HG02571 (cell line): ENCODE measurements around the gene EGF.
"Not testable (repeated sequence)": the region's sequence is repeated elsewhere in the genome, so short reads cannot be mapped to it uniquely, and the experiment has no call there.

ENCODE experiments used
- ATAC-seq: cut with Tn5 transposase; IDR thresholded peaks from one replicate; pipeline ENCODE4 v1.9.1; 2021; ENCODE audit warnings: mild to moderate bottlenecking, moderate library complexity; ENCODE audit not compliant: unreplicated experiment

EGF gene

DNA sequence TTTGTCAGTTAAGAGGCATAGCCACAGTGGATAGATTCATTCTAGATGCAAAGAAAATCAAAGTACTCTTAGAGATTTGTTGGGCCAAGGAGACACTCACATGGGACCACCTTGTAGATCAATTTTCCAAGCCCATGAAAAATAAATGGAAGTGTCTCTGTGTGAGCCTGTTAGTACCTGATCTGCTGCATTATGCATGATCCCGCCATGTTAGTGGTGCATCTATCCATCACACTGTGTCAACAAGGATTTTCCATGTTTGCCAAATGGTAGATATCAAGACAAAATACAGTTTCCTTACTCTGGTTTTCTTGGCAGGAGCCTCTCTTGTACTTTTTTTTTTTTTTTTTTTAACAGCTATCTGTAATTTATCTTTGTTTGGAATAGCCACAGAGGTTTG lies 112.4 kb downstream of the EGF start:
- ATAC-seq: no peak

DNA sequence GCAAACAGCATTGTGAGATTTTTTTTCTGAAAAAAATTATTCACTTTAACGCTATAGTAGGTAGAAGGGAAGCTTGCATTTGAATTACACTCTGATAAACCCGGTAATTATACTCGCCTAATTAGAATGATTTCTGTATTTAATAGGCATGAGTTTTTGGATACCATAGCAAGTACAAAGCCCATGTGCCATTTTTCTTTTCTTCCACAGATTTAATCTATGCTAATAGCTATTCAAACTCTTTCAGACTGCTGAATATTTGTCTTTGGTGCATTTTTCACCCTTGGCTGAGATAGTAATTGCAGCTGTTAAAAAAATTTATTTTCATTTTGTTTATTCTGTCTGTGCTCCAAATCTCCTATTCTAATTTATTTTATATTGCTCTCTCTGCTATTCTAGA lies 113.0 kb downstream of the EGF start:
- no peak for ATAC-seq

- no peak for ATAC-seq
These were observed 119.9 kb downstream of the EGF start for GRCh38 chr4:110032603-110033002.

- ATAC-seq: no peak
These were observed 120.8 kb downstream of the EGF start for GRCh38 chr4:110033355-110034025.

DNA sequence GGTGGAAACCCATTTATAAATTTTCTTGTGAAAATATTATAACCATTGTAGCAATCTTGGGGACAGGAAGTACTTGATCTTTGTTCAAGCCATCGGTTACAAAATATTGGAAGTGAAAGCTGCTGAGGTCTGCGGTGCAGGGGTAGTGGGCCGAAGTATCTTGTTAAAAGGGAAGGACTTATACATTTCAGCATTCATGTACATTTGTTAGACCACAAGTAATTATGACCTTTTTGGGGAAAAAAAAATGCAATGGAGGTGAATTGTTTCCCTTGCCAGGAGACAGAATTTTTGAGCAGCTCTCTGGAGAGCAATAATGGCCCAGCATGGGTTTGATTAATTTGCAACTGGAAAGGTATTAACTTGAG lies 121.3 kb downstream of the EGF start:
- ATAC-seq: peak; percentile 91

DNA sequence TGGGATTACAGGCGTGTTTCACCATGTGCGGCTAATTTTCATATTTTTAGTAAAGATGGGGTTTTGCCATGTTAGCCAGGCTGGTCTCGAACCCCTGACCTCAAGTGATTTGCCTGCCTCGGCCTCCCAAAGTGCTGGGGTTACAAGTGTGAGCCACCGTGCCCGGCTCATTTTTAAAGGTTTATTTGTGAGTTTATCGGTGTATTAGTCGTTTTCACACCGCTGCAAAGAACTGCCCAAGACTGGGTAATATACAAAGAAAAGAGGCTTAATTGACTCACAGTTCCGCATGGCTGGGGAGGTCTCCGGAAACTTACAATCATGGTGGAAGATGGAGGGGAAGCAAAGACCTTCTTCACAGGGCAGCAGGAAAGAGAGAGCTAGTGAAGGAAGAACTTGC lies 126.5 kb downstream of the EGF start:
- not testable (repeated sequence) for ATAC-seq

DNA sequence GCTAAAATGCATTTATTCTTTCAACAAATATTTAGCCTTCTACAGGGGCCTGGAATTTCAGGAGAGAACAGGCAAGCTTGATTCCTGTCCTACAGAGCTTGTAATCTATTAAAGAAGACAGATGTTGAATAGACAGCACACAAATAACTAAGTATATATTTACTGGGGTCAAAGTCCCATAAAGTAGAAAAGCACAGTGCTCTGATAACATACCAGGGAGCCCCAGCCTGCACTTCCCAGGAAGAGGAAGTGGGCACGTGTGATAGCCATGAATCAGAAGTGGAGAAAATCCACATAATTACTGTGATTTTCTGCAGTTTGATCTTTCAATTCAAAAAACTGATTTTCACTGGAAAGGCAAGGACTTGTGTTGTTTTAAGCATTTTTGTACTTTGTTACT lies 129.1 kb downstream of the EGF start:
- ATAC-seq: no peak

GRCh38 chr4:110042545-110043517 lies 130.1 kb downstream of the EGF start:
- ATAC-seq: no peak

DNA sequence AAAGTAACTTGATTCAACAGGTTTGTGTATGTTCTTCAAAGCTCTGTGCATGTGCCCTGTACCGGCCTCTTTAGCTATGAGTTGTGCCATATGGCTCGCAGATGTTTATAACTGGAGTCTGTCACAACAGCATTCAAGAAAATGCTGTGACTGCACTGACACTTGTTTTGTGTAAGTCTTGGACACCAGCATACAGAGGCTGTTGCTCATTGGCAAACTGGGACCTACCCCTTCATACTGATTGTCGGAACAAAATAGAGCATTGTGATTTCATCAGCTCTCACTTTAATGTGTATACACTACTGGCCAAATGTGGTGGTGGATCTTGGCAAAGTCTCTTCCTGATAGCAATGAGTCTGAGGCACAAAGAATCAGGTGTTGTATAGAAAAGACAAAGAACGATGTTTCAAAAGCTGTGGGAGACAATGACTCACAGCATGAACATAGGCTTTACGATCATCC lies 133.9 kb downstream of the EGF start:
- ATAC-seq: no peak

DNA sequence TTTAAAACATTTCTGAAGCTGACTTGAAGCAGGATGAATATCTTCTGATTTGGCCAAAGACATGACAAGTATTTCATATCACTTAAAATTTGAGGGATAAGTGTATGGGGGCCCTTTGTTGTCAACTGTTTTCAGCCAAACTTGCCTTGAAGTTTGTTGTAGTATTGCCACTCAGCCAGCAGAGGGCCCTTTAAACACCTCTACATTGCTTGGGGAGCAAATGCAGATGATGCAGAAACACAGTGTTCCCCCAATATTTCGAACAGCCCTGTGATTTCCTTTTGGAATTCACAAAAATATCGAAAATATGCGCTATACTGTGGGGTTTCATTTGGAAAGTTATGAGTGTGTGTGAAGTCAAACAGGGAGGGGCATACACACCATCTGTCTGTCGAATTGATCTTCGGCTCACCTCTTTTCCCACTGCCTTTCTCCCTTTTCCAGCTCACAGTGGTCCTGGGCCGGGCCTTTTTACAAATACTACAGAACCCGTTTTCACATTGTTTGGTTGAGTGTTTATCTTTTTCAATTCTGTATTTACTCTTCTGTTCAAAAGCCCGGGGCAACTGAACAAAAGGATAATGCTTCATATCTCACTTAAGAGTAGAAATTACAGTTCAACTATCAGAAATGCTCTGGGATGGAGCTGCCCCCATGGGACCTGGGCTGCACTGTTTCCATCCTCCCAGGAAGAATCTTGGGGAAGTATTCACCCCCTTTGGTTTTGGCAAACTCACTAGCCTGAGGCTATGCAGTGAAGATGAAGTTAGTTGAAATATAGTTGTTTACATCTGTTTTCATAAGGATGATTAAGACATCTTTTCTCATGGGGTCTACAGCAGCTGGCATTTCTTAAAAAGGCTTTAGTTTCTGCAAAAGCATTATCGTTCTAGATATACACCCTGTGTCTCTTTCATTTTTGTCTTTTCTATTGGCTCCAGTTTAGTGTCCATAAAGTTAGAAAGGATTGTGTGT lies 137.6 kb downstream of the EGF start:
- no peak for ATAC-seq

DNA sequence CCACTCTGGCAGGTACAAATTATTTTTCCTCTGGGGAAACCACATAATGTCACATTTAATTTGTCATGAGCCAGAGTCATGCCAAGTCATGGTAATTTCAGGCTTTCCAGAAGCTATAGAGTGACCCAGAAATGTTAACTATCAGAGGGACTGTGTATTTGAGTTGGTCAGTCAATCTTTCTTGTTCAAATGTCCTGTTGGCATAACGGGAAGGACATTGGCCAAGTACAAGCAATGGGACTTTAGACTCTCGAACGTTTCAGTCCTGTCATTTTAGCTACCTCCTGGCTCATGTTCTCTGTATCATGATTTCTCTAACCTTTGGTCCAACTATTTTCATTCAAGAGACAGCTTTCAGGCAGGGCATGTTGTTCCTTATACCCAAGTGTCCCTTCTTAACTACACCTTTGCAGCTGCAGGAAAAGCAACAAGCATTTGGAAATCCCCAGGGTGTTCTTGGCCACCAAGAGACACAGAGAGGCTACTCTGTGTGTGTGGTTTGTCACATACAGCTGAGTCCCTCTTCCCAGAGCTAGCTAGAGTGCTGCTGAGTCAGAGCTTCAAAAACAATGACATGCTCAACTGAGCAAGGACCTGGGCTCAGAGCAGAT lies 142.6 kb downstream of the EGF start:
- peak; percentile 84 for ATAC-seq

- no peak for ATAC-seq
These were observed 146.0 kb downstream of the EGF start for GRCh38 chr4:110058677-110059076.

DNA sequence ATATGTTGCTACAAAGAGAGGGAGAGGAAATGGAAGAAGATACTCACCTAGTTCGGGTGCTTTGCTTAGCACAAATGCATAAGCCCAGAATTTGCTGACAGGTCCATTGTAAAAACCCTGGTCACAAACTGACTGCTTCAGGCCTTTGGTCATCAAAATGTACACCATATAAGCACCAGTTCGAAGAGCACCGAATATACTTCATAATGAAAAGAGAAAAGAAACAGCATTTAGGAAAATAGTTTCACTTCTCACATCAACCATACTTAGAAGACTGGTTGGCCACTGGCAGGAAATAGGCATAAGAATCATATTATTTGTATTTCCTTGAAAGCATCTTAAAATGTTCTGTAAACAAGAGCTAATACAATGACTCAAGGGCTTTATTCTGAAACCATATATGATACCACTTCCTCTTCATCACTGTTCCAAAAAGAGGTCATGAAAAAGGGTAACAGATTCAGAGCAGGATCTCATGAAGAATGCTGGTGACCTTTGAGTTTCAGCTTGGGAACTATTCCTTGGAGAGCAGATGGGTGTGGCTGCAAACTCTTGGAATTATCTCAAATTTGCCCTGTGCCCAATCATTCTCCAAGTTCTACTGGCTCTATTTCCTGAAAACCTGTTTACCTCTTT lies 147.0 kb downstream of the EGF start:
- ATAC-seq: peak; percentile 61

DNA sequence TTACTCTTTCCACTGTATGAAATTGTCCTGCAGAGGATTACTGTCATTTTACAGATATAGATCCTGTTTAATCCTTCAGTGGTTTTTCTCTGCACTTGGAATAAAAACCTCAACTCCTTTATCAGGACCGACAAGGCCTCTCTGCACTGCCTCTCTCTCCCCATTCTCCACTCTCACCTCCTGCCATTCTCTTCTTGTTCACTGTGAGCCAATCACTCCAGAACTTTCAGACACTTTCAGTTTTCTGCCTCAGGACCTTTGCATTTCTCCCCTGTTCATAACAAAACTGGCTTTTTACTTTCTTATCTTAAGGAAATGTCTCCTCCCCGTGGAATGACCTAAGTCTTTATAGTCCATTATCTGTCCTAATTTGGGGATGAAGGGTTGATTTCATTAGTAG lies 148.4 kb downstream of the EGF start:
- no peak for ATAC-seq
